Osteocyte (in vitro differentiated cells): Measurements from ENCODE around the gene ACO1. TPM values are rescaled to one million over a fixed set of nuclear protein-coding genes. Genes with fewer than 3 reads are reported as not detected.

Experiments
- DNase-seq: peaks from one replicate; pipeline ENCODE4 v3.0.0; 2021; ENCODE audit warnings: mixed read lengths; ENCODE audit not compliant: unreplicated experiment; ENCODE audit errors: extremely low spot score
- H3K27ac Mint-ChIP-seq: one replicate; pipeline ENCODE4 v1.8.0; 2021; ENCODE audit warnings: mild to moderate bottlenecking, mixed read lengths; ENCODE audit not compliant: unreplicated experiment
- H3K27me3 Mint-ChIP-seq: one replicate; pipeline ENCODE4 v1.8.0; 2021; ENCODE audit warnings: mixed read lengths; ENCODE audit not compliant: unreplicated experiment
- H3K36me3 Mint-ChIP-seq: one replicate; pipeline ENCODE4 v1.8.0; 2021; ENCODE audit warnings: mixed read lengths; ENCODE audit not compliant: unreplicated experiment
- H3K4me1 Mint-ChIP-seq: one replicate; pipeline ENCODE4 v1.8.0; 2021; ENCODE audit warnings: mixed read lengths; ENCODE audit not compliant: unreplicated experiment
- H3K4me3 Mint-ChIP-seq: one replicate; pipeline ENCODE4 v1.8.0; 2021; ENCODE audit warnings: mild to moderate bottlenecking, moderate library complexity, mixed read lengths; ENCODE audit not compliant: unreplicated experiment
- H3K9me3 Mint-ChIP-seq: one replicate; pipeline ENCODE4 v1.8.0; 2021; ENCODE audit warnings: mixed read lengths; ENCODE audit not compliant: unreplicated experiment
- CTCF ChIP-seq: fragments of 200-600 bp; sonication (generic); IDR thresholded peaks from 2 replicates; pipeline ENCODE4 v1.5.0; 2021; ENCODE audit warnings: antibody characterized with exemption, mild to moderate bottlenecking, moderate library complexity
- total RNA-seq: library from RNA; stranded (reverse); gene quantifications from 2 replicates; pipeline ENCODE4 v1.2.1, GENCODE V29; 2021

ACO1 gene
- total RNA-seq, 1 donor from 2014 or later: 42.0 TPM

GRCh38 chr9:32371279-32371678, 13.2 kb upstream of the ACO1 start:
- H3K36me3 Mint-ChIP-seq: no peaks in the 10 kb centered on the region
- H3K27ac Mint-ChIP-seq: no peak overlapping the region
- no peak for TF ChIP-seq CTCF
- peaks cover 3% of the 10 kb centered on the region for H3K27me3 Mint-ChIP-seq
- DNase-seq: no peak
- H3K4me1 Mint-ChIP-seq: no peaks in the 10 kb centered on the region
- peaks cover 10% of the 10 kb centered on the region for H3K9me3 Mint-ChIP-seq
- no peak overlapping the region for H3K4me3 Mint-ChIP-seq

DNA sequence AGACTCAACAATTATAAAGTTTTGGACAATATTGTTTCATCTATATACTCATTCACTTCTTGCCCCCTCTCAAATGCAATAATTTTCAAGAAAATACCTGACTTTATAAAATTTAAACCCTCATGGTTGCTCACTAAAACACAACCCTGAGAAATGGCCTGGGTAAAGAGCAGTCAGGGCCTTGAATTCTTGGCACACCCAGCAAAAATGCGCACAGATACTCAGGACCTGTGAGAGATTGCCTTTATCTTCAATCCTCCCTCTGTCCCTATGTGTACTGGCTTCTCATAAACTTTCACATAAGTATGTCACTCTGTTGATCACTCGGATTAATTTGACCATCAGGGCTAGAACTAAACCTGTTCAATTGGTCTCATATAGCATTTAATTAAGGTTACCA, 12.8 kb upstream of the ACO1 start:
- H3K9me3 Mint-ChIP-seq: peaks cover 10% of the 10 kb centered on the region
- no peaks in the 10 kb centered on the region for H3K36me3 Mint-ChIP-seq
- no peak overlapping the region for H3K4me3 Mint-ChIP-seq
- no peaks in the 10 kb centered on the region for H3K4me1 Mint-ChIP-seq
- no peak for DNase-seq
- no peak for TF ChIP-seq CTCF
- no peak overlapping the region for H3K27ac Mint-ChIP-seq
- peaks cover 3% of the 10 kb centered on the region for H3K27me3 Mint-ChIP-seq

DNA sequence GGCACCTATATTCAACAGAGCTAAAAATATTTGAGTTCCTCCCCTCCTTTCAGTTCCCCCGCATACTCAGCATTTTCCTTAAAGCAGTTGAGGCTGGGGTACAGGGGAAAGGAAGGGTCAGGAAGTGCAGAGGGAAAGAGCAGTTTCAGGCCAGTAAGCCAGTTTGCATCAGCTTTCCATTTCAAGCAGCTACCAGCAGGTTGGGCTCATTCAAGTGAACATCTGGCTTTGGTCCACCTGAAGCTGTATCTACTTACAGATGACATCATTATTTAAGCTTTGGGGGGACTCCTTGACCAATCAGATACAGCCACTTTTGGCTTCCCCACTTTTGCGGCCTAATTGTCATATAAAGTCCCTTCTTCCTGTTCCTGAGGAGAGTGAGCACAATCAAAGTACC, 8.2 kb upstream of the ACO1 start:
- Mint-ChIP-seq H3K9me3 (no peaks in the 10 kb centered on the region), H3K36me3 (no peaks in the 10 kb centered on the region)

GRCh38 chr9:32378496-32378895, 5.9 kb upstream of the ACO1 start:
- Mint-ChIP-seq H3K9me3 (no peaks in the 10 kb centered on the region), H3K27ac (no peak overlapping the region), H3K36me3 (no peaks in the 10 kb centered on the region), H3K27me3 (peaks cover 18% of the 10 kb centered on the region), H3K4me1 (peaks cover 7% of the 10 kb centered on the region), H3K4me3 (peak overlapping the region; percentile 53)
- no peak for DNase-seq
- TF ChIP-seq CTCF: peak; percentile 91

More for the DNA sequence above, 8.2 kb upstream of the ACO1 start:
- Mint-ChIP-seq H3K27me3 (peaks cover 15% of the 10 kb centered on the region), H3K4me1 (peaks cover 7% of the 10 kb centered on the region), H3K4me3 (no peak overlapping the region), H3K27ac (no peak overlapping the region)
- no peak for DNase-seq
- no peak for TF ChIP-seq CTCF

GRCh38 chr9:32378993-32379729, 5.3 kb upstream of the ACO1 start:
- no peaks in the 10 kb centered on the region for H3K9me3 Mint-ChIP-seq
- H3K4me3 Mint-ChIP-seq: peak overlapping the region; percentile 53
- peak; percentile 84 for TF ChIP-seq CTCF
- DNase-seq: no peak
- peaks cover 18% of the 10 kb centered on the region for H3K27me3 Mint-ChIP-seq
- H3K4me1 Mint-ChIP-seq: peaks cover 12% of the 10 kb centered on the region
- H3K36me3 Mint-ChIP-seq: no peaks in the 10 kb centered on the region
- H3K27ac Mint-ChIP-seq: no peak overlapping the region
